HG02798 (cell line): Measurements from ENCODE around the gene FAM107A.
A peak's percentile ranks its signal among the peaks of the same experiment; 100 is the strongest.

ENCODE experiments used
- ATAC-seq: cut with Tn5 transposase; IDR thresholded peaks from one replicate; pipeline ENCODE4 v1.9.1; 2021; ENCODE audit warnings: mild to moderate bottlenecking; ENCODE audit not compliant: unreplicated experiment, poor library complexity

FAM107A gene

GRCh38 chr3:58577269-58577821 is at the start of gene FAM107A:
TSS of gene FAM107A (minus strand) at chr3:58577391. CDS start at chr3:58569860, 7,531 bp downstream.
- ATAC-seq: no peak

GRCh38 chr3:58625196-58625824 is 48.1 kb upstream of the FAM107A start:
- no peak for ATAC-seq

- ATAC-seq: no peak
Measured at GRCh38 chr3:58624550-58624949, 47.4 kb upstream of the FAM107A start.

- no peak for ATAC-seq
Measured at GRCh38 chr3:58623961-58624360, 46.8 kb upstream of the FAM107A start.

GRCh38 chr3:58623478-58623877 is 46.3 kb upstream of the FAM107A start:
- no peak for ATAC-seq

GRCh38 chr3:58622892-58623291 is 45.7 kb upstream of the FAM107A start:
- ATAC-seq: no peak

GRCh38 chr3:58622436-58622835 is 45.2 kb upstream of the FAM107A start:
- ATAC-seq: no peak

- no peak for ATAC-seq
Measured at GRCh38 chr3:58621086-58621830, 44.1 kb upstream of the FAM107A start.

- no peak for ATAC-seq
Measured at GRCh38 chr3:58620421-58620820, 43.2 kb upstream of the FAM107A start.

GRCh38 chr3:58617338-58617761 is 40.2 kb upstream of the FAM107A start:
- no peak for ATAC-seq

- no peak for ATAC-seq
Measured at GRCh38 chr3:58613236-58614132, 36.3 kb upstream of the FAM107A start.

GRCh38 chr3:58612830-58613229 is 35.6 kb upstream of the FAM107A start:
- ATAC-seq: no peak

- ATAC-seq: peak; percentile 51
Measured at GRCh38 chr3:58609990-58610389, 32.8 kb upstream of the FAM107A start.

GRCh38 chr3:58608648-58609047 is 31.5 kb upstream of the FAM107A start:
- no peak for ATAC-seq

- no peak for ATAC-seq
Measured at GRCh38 chr3:58607816-58608215, 30.6 kb upstream of the FAM107A start.

- no peak for ATAC-seq
Measured at GRCh38 chr3:58606693-58607092, 29.5 kb upstream of the FAM107A start.

GRCh38 chr3:58604031-58604430 is 26.8 kb upstream of the FAM107A start:
- no peak for ATAC-seq

GRCh38 chr3:58603606-58604005 is 26.4 kb upstream of the FAM107A start:
- no peak for ATAC-seq

GRCh38 chr3:58597770-58598310 is 20.6 kb upstream of the FAM107A start:
- no peak for ATAC-seq

GRCh38 chr3:58596834-58597518 is 19.8 kb upstream of the FAM107A start:
- ATAC-seq: no peak
